ENCODE data around the gene SMIM35.
"Not testable (repeated sequence)": the region's sequence is repeated elsewhere in the genome, so short reads cannot be mapped to it uniquely, and the experiment has no call there.

SMIM35 gene

DNA sequence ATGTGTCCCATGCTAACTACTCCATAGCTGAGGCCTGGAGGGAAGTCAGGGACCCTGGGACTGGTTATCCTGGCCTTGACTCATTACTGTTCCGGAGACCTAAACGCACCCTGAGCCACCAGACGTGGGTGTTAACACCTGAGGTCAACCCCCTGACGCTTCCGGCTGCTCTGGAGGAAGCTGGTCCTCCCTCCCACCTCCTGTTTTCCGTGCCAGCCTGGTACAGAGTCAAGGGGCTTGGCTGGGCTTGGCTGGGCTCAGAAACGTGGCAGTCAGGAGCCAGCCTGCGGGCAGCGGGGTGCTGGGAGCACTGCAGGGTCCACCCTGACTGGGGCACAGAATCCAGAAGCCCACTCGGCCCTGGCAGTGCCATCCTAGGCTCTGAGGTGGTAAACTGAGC lies 7.3 kb downstream of the SMIM35 start:
- DNase-seq, result no peak

GRCh38 chr11:118078911-118079411 lies 7.8 kb downstream of the SMIM35 start:
- no peak for DNase-seq

GRCh38 chr11:118076754-118077281 lies 9.9 kb downstream of the SMIM35 start, which contains the start of gene TMPRSS4:
Gene TMPRSS4 (plus strand): TSS chr11:118077078. CDS start chr11:118077303, 225 bp downstream.
- DNase-seq, result no peak

- DNase-seq, result no peak
These were observed 12.0 kb downstream of the SMIM35 start for GRCh38 chr11:118074785-118075184.

- no peak for DNase-seq
These were observed 12.6 kb downstream of the SMIM35 start for GRCh38 chr11:118074091-118074685.

DNA sequence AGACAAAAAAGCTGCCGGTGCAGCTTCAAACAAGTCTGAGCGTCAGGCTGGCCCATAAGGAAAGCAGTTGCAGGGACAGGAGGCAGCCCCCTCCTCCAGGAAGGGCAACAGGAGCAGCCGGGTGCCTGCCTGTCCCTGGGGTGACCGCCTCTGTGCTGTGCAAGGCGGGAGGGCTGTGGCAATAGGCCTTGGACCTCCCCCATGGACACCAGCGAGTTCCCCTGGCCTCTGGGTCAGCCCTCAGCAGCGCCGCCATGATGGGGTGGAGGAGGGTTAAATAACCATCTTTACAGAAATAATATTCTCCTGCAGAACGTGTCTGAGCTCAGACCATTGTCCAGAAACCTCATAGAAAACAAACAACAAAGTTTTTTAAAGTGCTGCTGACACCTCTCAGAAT lies 13.2 kb downstream of the SMIM35 start:
- DNase-seq, result no peak

DNA sequence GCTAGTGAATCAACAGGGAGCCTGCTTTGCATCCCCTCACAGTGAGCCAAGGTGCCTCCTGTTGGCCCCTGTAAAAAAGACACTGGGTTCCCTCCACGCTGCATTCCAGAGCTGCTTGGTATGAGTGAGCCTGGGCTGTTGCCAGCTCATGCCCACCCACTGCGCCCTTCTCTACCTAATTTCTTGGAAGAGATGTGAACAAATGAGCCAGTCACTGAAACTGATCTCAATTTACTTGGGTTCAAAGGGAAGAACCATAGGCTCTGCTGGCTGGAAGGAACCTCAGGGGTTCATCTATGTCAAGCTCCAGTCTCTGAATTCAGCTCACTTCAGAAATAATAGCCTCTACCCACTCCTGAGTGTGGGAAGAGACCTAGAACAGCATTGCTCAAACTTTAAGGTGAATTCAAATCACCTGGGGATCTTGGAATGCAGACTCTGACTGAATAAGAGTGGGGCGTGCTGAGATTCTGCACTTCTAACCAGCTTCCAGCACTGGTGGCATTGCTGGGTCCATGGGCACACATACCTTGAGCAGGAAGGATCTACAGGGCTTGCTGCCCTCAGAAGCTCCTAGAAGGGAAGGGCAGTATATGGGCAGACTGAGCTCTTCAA lies 15.2 kb downstream of the SMIM35 start:
- DNase-seq, result no peak

- no peak for DNase-seq
These were observed 17.7 kb downstream of the SMIM35 start for GRCh38 chr11:118068945-118069612.

- DNase-seq, result no peak
These were observed 18.4 kb downstream of the SMIM35 start for GRCh38 chr11:118068206-118068944.

GRCh38 chr11:118067006-118067405 lies 19.8 kb downstream of the SMIM35 start:
- DNase-seq, result no peak

DNA sequence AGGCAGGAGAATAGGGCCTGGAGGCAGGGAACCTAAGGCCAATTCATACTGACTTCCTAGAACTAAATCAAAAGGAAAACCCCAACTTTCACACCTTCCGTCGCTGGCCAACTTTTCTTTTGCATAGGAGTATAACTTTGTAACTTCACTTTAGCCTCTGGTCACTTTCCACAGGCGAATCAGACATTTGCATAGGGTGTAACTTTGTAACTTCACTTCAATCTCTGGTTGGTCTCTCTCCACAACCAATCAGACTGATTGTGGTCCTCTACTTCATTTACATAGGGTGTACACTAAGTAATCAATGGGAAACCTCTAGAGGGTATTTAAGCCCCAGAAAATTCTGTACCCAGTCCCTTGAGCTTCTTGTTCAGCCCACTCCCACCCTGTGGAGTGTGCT lies 21.4 kb downstream of the SMIM35 start:
- DNase-seq, result no peak

GRCh38 chr11:118064956-118065355 lies 21.8 kb downstream of the SMIM35 start:
- no peak for DNase-seq

DNA sequence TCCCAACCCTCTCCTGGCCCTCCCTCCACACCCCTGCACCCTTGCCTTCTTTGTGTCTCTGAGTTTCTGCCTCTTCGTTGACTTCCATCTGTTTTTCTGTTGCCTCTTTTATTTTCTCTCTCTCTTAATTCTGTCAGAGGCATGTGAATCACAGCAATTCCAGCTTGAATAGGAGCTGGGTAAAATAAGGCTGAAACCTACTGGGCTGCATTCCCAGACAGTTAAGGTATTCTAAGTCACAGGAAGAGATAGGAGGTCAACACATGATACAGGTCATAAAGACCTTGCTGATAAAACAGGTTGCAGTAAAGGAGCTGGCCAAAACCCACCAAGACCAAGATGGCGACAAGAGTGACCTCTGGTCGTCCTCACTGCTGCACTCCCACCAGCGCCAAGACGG lies 24.1 kb downstream of the SMIM35 start:
- DNase-seq, result not testable (repeated sequence)

GRCh38 chr11:118062181-118062580 lies 24.6 kb downstream of the SMIM35 start:
- not testable (repeated sequence) for DNase-seq

DNA sequence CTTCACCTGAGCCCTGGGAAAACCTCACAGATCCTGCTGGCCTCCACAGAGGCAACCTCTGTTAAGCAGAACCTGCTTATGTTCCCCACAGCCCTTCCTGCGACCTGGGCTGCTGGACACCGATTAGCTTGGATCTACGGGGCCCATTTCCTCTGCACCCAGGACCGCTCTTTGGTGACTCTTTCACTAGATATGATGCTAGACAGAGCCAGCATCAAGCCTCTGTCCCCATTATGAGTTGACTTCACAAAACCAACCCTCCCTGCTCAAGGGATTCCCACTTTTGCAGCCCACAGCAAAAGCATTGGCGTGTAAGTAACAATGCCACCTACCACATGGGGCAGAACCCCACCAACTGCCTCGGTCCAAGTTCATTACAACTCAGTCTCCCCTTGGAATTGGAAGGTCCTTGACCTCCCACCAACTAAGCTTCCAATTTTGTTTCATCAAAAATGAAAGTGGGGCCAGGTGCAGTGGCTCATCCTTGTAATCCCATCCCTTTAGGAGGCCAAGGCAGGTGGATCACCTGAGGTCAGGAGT lies 25.1 kb downstream of the SMIM35 start:
- DNase-seq, result no peak

DNA sequence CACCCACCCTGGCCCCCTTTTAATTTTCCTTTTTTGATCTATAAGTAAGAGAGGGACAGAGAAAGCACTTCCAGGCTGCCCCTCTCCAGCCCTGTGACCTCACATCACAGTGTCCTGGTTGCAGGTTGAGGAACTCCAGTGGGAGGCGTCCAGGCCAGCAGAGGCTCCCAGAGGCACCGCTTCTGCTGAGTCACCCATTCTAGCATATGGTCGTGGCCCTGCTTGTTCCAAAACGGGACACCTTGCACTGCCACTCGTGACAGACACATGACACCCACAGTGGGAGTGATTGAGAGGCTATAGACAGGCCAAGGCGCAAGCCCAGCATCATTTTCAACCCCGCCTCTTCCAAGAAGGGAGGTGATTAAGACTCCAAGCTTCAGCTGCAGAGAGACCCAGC lies 25.9 kb downstream of the SMIM35 start:
- DNase-seq, result no peak

DNA sequence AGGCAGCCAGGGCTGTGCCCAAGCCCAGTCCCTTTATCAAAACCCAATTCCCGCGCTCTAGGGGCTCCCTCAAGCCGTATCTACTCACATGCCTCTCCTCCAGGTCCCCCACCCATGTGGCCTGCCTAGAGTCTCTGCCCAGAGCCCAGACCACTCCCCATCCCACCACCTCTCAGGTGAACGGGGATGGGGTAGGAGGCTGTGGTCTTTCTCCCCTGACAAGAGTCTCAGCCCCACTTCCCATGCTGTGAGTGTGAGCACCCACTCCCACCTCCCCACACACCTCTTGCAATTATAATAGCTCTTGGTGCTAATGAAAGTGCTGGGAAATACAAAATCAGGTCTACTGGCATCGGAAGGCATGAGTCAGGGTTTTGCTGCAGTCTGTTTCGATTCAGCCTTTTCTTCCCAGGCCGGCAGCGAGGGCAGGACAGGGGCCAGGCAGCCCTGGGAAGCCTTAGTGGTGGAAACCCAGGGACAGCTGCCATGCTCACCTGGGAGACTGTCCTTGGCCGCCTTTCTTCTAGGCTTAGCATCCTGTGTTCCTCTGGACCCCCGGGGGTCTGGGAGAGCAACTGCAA lies 26.6 kb downstream of the SMIM35 start:
- no peak for DNase-seq

DNA sequence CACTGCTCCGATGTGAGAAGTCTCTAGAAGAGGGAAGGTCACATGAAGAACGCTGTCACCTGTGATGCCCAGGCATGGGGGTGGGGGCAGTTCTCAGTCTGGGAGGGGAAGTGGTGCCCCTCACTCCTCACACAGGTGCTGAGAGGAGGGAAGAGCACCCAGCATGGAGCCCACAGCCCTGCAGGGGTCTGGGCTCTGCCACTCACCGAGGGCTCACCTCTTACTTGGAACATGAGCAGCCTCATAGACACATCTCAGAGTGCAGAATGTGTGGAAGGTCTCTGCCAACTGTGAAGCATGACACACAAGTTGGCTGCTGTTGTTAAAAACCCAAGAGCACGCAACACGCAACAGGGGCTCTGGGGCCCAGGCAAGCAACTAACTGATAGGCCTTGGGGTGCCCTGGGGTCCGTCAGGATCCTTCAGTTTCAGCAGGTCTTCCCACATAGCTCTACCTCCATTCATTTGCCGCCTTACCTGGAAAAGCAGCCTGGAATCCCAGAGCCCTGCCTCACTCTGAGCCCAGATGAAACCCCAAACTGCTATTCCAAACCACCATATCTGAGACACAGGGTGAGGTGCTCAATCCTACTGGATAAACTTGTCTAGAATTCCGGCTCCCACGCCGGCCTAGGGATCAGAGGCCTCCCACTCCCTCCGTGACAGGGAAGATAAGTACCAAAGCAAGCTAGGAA lies 27.4 kb downstream of the SMIM35 start:
- no peak for DNase-seq

- DNase-seq, result no peak
These were observed 28.2 kb downstream of the SMIM35 start for GRCh38 chr11:118058311-118059245.

DNA sequence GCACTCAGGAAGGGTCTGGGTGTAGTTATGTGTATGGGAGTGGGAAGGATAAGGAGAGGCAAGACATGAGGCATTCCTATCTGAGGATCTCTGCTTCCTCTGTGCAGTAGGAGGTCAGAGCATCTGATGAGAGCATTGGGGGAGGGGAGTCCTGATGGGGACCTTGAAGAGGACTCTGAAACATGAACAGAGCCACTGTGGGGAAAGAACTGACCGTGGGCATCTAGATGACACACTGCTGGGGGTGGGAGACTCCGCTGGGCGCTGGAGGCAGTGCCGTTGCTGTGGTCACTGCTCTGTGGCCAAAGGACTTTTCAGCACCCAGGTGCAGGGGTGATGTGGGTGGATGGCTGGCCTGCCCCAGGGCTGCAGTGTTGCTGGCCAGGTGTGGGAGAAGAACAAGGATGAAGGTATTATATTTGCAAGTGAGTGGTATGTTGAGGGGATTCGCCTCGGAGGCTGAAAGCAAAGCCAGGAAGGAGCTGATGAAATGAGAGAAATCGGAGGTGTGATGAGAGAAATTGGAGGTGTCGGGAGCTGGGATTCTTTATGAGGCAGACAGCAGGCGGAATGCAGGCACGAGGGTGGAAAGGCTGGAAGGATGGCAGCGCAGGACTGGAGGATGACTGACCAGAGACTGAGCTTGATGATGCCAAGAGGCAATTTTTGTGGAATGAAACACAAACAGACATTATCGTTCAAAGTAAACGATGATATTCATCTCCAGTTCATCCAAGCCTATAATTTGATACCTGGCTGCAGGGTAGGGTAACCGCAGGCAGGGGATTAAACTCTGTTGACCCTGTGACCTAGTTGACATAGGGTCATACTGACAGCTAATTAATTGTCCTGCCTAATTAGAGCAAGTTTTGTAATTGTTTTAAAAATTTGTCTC lies 29.3 kb downstream of the SMIM35 start:
- no peak for DNase-seq
